Mesendoderm (in vitro differentiated cells): ENCODE results near the gene KLHL17. TPM values are rescaled to one million over a fixed set of nuclear protein-coding genes. Genes with fewer than 3 reads are reported as not detected.

Source experiments
- DNase-seq: peaks from one replicate; pipeline ENCODE4 v3.0.0; 2013
- H2AK5ac ChIP-seq: 2 replicates; pipeline ENCODE4 v1.6.1; 2013; ENCODE audit warnings: low read length, inconsistent platforms
- H2BK120ac ChIP-seq: 2 replicates; pipeline ENCODE4 v1.6.1; 2013; ENCODE audit warnings: low read depth, mild to moderate bottlenecking, low read length, moderate library complexity, mixed read lengths
- H2BK15ac ChIP-seq: replicated peaks from 2 replicates; pipeline ENCODE4 v1.6.1; 2013; ENCODE audit warnings: low read depth, mild to moderate bottlenecking, moderate library complexity
- H2BK5ac ChIP-seq: 2 replicates; pipeline ENCODE4 v1.6.1; 2013; ENCODE audit warnings: low read length, inconsistent platforms
- H3K18ac ChIP-seq: 2 replicates; pipeline ENCODE4 v1.6.1; 2013; ENCODE audit warnings: mild to moderate bottlenecking, low read length, mixed read lengths
- H3K23ac ChIP-seq: one replicate; pipeline ENCODE4 v1.6.1; 2013; ENCODE audit warnings: low read length
- H3K27ac ChIP-seq: 2 replicates; pipeline ENCODE4 v1.5.1; 2013; ENCODE audit warnings: low read depth, mild to moderate bottlenecking, inconsistent platforms, low read length, moderate library complexity
- H3K27me3 ChIP-seq: 2 replicates; pipeline ENCODE4 v1.6.1; 2013; ENCODE audit warnings: low read length, control low read depth, mild to moderate bottlenecking, inconsistent platforms; ENCODE audit not compliant: insufficient read depth, poor library complexity
- H3K36me3 ChIP-seq: 2 replicates; pipeline ENCODE4 v1.6.1; 2013; ENCODE audit warnings: low read length, inconsistent platforms; ENCODE audit not compliant: control insufficient read depth, insufficient read depth
- H3K4ac ChIP-seq: one replicate; pipeline ENCODE4 v1.6.1; 2013; ENCODE audit warnings: low read depth, mild to moderate bottlenecking, low read length, moderate library complexity
- H3K4me1 ChIP-seq: 2 replicates; pipeline ENCODE4 v1.6.1; 2013; ENCODE audit warnings: low read depth, low read length, inconsistent platforms; ENCODE audit not compliant: control insufficient read depth
- H3K4me2 ChIP-seq: 2 replicates; pipeline ENCODE4 v1.6.1; 2013; ENCODE audit warnings: low read length
- H3K4me3 ChIP-seq: 2 replicates; pipeline ENCODE4 v1.5.1; 2013; ENCODE audit warnings: mild to moderate bottlenecking, low read length
- H3K56ac ChIP-seq: one replicate; pipeline ENCODE4 v1.6.1; 2013; ENCODE audit warnings: low read length
- H3K79me1 ChIP-seq: 2 replicates; pipeline ENCODE4 v1.6.1; 2013; ENCODE audit warnings: low read length, inconsistent platforms
- H3K79me2 ChIP-seq: 2 replicates; pipeline ENCODE4 v1.6.1; 2013; ENCODE audit warnings: mild to moderate bottlenecking, low read length; ENCODE audit not compliant: control insufficient read depth, insufficient read depth
- H3K9ac ChIP-seq: 2 replicates; pipeline ENCODE4 v1.6.1; 2013; ENCODE audit warnings: low read length, inconsistent platforms
- H4K5ac ChIP-seq: one replicate; pipeline ENCODE4 v1.6.1; 2013; ENCODE audit warnings: low read length
- H4K8ac ChIP-seq: one replicate; pipeline ENCODE4 v1.6.1; 2013; ENCODE audit warnings: low read depth, mild to moderate bottlenecking, control low read depth, low read length, moderate library complexity
- WGBS: extraction: QIAGEN DNeasy Blood & Tissue Kit; methylation state at CpG from one replicate; pipeline ENCODE4 v1.1.7; 2013; ENCODE audit warnings: low lambda C conversion rate, missing lambda C conversion rate; ENCODE audit not compliant: insufficient coverage; ENCODE audit errors: extremely low coverage; 5-methylcytosine and 5-hydroxymethylcytosine counted together
- polyA plus RNA-seq, 2 experiments: library from polyadenylated mRNA; stranded (reverse); fragments of 200-250 nt; gene quantifications; one replicate each; pipeline ENCODE4 v1.2.3, GENCODE V29; 2013

The KLHL17 gene
- polyA plus RNA-seq (2013, experiment 1 of 2) = 10.4 TPM
- polyA plus RNA-seq (2013, experiment 2 of 2) = 10.3 TPM

DNA sequence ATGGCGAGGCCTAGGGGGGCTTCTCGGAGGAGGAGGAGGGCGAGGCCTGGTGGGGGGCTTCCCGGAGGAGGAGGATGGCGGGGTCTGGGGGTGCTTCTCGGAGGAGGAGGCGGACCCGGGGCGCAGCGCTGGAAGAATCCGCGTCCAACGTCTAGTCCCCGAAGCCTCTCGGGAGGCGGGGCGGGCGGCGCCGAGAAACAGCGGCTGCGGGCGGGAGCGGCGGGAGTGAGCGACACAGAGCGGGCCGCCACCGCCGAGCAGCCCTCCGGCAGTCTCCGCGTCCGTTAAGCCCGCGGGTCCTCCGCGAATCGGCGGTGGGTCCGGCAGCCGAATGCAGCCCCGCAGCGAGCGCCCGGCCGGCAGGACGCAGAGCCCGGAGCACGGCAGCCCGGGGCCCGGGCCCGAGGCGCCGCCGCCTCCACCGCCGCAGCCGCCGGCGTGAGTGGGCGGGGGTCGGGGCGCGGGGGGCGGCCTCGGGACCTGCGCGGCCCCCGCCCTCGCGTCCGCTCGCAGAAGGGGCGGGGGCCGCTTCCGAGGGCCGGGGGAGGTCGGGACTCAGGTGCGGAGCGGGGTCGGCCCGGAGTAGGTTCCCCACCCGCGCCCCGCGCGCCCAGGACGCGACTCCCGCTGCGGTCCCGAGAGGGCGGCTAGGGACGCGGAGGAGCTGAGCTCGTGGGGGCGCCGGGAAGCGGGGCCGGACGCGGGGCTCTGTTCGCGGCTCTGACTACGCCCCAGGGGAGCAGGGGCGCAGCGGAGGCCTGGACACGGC lies at the start of gene KLHL17:
Gene KLHL17, plus strand, starts transcription at position 222 of the 769 bp plus-strand sequence. Its CDS starts 110 bp downstream, at position 332.
- Histone ChIP-seq H4K5ac (no peak within 1 kb of the TSS), H2BK15ac (no peak within 1 kb of the TSS), H4K8ac (no peak within 1 kb of the TSS), H3K4me2 (peak within 1 kb of the TSS; percentile 20), H3K9ac (peak within 1 kb of the TSS; percentile 78), H2BK5ac (no peak within 1 kb of the TSS), H3K56ac (peak within 1 kb of the TSS; percentile 80), H3K36me3 (peaks cover 4% of the 10 kb centered on the region), H3K27ac (no peak within 1 kb of the TSS), H3K4me3 (peak within 1 kb of the TSS; percentile 70), H3K4ac (peak within 1 kb of the TSS; percentile 44), H2BK120ac (no peak within 1 kb of the TSS), H3K27me3 (no peaks in the 10 kb centered on the region), H3K4me1 (no peaks in the 10 kb centered on the region), H3K79me1 (peaks cover 14% of the 10 kb centered on the region), H2AK5ac (no peak within 1 kb of the TSS), H3K18ac (peak within 1 kb of the TSS; percentile 51), H3K79me2 (peaks cover 15% of the 10 kb centered on the region), H3K23ac (no peak within 1 kb of the TSS)
- peak; percentile 81 for DNase-seq
- WGBS = no CpG with 5 or more reads among the region's 109 CpGs

DNA sequence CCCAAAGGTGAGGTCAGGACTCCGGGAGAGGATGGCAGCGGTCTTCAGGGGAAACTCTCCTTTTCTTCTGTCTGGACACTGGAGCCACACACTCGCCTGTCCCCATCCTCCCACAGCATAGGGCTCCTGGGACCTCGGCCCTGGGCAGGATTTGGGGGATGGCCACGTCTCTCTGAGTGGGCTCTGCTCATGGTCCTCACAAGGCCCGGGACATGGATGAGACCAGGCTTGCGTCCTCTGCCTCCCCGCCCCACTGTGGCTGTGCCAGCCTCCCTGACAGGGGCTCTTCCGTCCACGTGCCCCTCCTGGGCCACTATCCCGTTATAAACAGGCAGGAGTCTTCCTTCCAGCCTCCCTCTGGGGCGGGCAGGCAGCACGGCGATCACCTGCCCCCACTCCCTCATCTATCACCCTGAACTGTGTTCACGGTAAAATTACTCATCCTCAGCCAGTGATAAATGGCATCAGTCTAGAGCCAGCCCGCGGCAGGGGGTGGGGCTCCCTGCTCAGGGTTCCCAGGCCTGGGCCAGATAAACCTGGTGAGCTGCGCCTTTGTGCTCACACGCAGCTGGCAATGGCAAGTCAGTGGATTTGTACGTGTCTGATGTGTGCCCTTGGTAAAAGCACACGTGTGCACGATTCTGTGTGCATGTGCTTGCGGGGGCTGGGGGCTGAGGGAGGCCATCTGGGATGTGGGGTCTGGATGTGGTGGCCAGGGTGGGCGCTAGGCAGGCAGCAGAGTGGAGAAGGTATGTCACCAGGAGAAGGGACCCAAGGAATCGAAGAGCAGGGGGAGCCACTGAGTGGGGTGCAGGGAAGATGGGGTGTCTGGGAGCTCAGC lies 49.3 kb upstream of the KLHL17 start:
- Histone ChIP-seq H3K27me3 (no peaks in the 10 kb centered on the region), H3K4ac (no peak overlapping the region), H2BK5ac (no peak overlapping the region), H3K4me1 (no peaks in the 10 kb centered on the region), H3K4me3 (no peak overlapping the region), H3K56ac (no peak overlapping the region), H3K27ac (no peak overlapping the region), H2BK120ac (no peak overlapping the region), H2BK15ac (no peak overlapping the region), H4K8ac (no peak overlapping the region), H3K36me3 (no peaks in the 10 kb centered on the region), H3K9ac (no peak overlapping the region), H3K23ac (no peak overlapping the region), H3K79me2 (no peaks in the 10 kb centered on the region), H2AK5ac (no peak overlapping the region), H4K5ac (no peak overlapping the region), H3K18ac (no peak overlapping the region), H3K4me2 (no peak overlapping the region), H3K79me1 (no peaks in the 10 kb centered on the region)
- WGBS = no CpG with 5 or more reads among the region's 25 CpGs
- DNase-seq = no peak

- Histone ChIP-seq H4K5ac (no peak overlapping the region), H3K4ac (no peak overlapping the region), H3K4me3 (no peak overlapping the region), H2BK120ac (no peak overlapping the region), H2BK5ac (no peak overlapping the region), H3K18ac (no peak overlapping the region), H3K79me2 (no peaks in the 10 kb centered on the region), H3K4me1 (no peaks in the 10 kb centered on the region), H3K4me2 (no peak overlapping the region), H3K36me3 (no peaks in the 10 kb centered on the region), H3K27me3 (no peaks in the 10 kb centered on the region), H3K56ac (no peak overlapping the region), H3K79me1 (no peaks in the 10 kb centered on the region), H2AK5ac (no peak overlapping the region), H3K23ac (no peak overlapping the region), H3K9ac (no peak overlapping the region), H4K8ac (no peak overlapping the region), H2BK15ac (no peak overlapping the region), H3K27ac (no peak overlapping the region)
- WGBS = no CpG with 5 or more reads among the region's 15 CpGs
- no peak for DNase-seq
Observed at GRCh38 chr1:911875-912739, 48.3 kb upstream of the KLHL17 start.

GRCh38 chr1:912740-913301 lies 47.6 kb upstream of the KLHL17 start:
- H3K36me3 ChIP-seq = no peaks in the 10 kb centered on the region
- H3K23ac ChIP-seq = no peak overlapping the region
- WGBS = no CpG with 5 or more reads among the region's 24 CpGs
- H4K5ac ChIP-seq = no peak overlapping the region
- no peak overlapping the region for H3K9ac ChIP-seq
- H3K79me2 ChIP-seq = no peaks in the 10 kb centered on the region
- no peak overlapping the region for H2BK120ac ChIP-seq
- H2BK5ac ChIP-seq = no peak overlapping the region
- no peak overlapping the region for H3K4me2 ChIP-seq
- H3K56ac ChIP-seq = no peak overlapping the region
- no peak overlapping the region for H4K8ac ChIP-seq
- DNase-seq = peak; percentile 54
- no peak overlapping the region for H2BK15ac ChIP-seq
- no peak overlapping the region for H3K4me3 ChIP-seq
- no peaks in the 10 kb centered on the region for H3K27me3 ChIP-seq
- no peaks in the 10 kb centered on the region for H3K79me1 ChIP-seq
- H3K27ac ChIP-seq = no peak overlapping the region
- H3K4ac ChIP-seq = no peak overlapping the region
- H2AK5ac ChIP-seq = no peak overlapping the region
- no peak overlapping the region for H3K18ac ChIP-seq
- no peaks in the 10 kb centered on the region for H3K4me1 ChIP-seq

DNA sequence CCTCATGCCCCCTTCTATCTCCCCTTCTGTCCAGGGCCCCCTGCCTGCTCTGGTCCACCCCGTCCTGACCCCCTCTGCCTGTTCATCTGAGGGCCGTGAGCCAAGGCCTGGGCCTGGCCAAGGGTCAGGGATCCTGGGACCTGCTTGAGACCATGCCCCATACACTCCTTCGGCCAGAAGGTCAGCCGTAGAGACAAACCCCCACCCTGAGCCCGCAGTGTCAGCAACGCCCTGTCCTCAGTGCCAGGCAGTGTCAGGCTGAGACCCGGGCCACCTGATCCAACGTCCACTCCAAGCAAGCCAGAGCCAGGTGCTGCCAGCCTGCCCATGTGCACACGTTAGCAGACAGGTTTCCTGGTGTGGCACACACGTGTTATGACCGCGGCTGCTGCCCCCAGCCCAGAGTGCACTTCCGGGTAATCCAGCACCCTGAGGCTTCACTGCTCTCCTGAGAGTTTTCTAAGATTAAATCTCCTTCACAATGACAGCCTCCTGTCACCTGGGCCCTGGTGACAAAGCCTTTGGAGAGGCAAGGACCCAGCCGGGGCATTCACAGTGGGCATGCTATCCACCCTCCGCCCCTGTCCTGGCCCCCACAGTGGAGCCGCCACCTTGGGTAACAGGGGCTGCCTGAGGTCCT lies 46.8 kb upstream of the KLHL17 start:
- Histone ChIP-seq H3K23ac (no peak overlapping the region), H3K18ac (no peak overlapping the region), H3K79me2 (no peaks in the 10 kb centered on the region), H3K27me3 (no peaks in the 10 kb centered on the region), H4K5ac (no peak overlapping the region), H4K8ac (no peak overlapping the region), H3K79me1 (no peaks in the 10 kb centered on the region), H3K4ac (no peak overlapping the region), H3K27ac (no peak overlapping the region), H2BK5ac (no peak overlapping the region), H2AK5ac (no peak overlapping the region), H3K36me3 (no peaks in the 10 kb centered on the region), H3K56ac (peak overlapping the region; percentile 42), H2BK15ac (no peak overlapping the region), H2BK120ac (no peak overlapping the region), H3K4me3 (no peak overlapping the region), H3K4me2 (no peak overlapping the region), H3K4me1 (no peaks in the 10 kb centered on the region), H3K9ac (no peak overlapping the region)
- no peak for DNase-seq
- no CpG with 5 or more reads among the region's 16 CpGs for whole genome bisulfite sequencing
